ENCODE measurements around the gene CLRN2.
"Not testable (repeated sequence)": the region's sequence is repeated elsewhere in the genome, so short reads cannot be mapped to it uniquely, and the experiment has no call there.

Gene CLRN2

DNA sequence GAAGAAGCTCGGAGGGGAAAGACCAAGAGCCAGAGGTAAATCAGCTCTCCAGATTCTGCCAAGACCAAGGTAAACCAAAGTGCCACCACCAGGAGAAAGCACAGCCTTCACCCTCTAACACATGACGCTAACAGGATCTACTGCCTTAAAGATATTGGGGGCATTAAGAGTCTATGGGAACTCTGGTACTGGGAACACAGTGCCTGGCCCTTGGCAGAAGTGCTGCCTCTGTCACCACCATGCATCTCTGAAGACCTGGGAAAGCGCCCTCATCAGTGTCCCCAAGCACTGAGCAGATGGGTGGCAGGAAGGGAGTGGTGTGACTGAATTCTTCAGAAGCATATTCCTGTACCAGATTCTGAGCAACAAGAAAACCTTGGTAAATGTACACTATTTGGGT is 4.4 kb upstream of the CLRN2 start:
- DNase-seq, result no peak

- peak; percentile 37 for DNase-seq
These were observed 3.9 kb upstream of the CLRN2 start for GRCh38 chr4:17511051-17511450.

GRCh38 chr4:17511509-17511949 is 3.4 kb upstream of the CLRN2 start:
- DNase-seq, result peak; percentile 64

DNA sequence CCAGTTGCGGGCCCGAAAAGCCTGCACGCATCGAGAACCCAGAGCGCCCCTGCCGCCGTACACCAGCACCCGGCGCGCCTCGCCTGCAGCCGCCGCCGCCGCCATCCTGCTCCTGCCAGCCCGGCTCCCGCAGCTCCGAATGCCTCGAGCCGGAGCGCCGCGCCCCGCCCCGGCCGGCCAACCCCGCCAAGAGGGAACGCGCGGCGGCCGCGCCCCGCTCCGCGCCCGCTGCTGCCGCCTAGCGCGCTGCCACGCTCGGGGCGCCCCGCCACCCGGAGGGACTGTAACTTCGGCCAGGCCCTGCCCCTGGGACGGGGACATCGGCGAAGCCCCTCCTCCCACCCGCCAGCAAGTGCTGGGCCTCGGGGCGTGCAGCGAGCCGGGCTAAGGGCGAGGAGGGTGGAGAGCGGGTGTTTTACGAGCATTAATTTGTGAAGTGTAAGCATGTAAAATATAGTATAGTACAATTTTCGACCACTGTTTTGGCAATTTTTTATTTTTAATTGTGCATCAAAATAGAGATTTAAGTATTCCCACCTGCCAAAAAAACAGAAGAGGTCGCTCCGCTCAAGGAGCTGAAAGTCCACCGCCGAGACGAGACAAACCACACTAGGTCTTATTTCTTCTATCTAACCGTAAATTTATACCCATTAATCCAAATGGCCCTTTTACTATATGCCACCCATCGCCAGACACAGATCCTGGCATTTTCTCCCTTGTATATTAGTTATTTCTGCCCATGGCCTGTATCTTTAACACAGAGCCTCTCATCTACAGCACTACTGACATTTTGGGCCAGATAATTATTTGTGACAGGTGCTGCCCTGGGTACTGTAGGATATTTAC is 2.8 kb upstream of the CLRN2 start, which contains the start of gene QDPR:
Gene QDPR (minus strand): TSS at position 141 of the 846 bp plus-strand sequence. CDS start 36 bp downstream, at position 105.
- DNase-seq, result peak; percentile 85

- no peak for DNase-seq
These were observed 1.8 kb upstream of the CLRN2 start for GRCh38 chr4:17512973-17513665.

- no peak for DNase-seq
These were observed 761 bp downstream of the CLRN2 start for GRCh38 chr4:17515445-17516407.

- DNase-seq, result no peak
These were observed 2.0 kb downstream of the CLRN2 start for GRCh38 chr4:17516980-17517379.

DNA sequence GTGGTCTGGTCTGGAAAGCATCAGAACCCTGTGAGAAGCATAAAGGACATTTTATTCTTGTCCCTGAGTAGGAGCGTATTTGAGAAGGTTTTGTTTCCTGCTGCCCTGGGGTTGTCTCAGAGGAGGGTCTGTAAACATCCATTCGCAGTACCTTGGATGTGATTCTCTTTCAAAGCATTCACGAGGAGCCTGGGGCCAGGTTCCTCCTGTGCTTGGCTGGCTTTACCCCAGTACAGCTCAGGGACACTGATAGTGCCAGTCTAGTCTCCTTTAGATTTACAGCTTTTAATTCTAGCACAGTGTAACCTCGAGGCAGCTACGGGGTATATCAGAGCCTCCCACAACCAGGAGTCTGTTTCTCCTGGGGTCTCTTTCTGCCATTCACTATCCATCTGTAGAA is 2.7 kb downstream of the CLRN2 start:
- no peak for DNase-seq

DNA sequence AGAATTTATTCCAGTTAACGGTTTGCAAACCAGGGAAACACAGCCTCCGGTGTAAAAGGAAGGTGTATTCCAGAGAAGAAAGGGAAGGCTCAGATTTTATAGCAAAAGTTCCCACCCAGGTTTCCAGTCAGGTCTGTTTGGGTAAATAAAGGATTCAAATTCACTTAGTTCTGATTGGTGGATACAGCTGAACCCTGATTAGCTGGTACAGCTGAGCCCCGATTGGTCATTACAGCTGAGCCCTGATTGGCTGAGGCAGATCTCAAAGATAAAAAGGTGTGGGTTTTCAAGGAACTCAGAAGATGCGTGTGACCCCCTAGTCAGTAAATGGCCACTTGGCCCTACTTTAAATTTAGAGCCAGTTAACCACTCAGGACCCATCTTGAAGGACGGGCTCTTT is 6.6 kb downstream of the CLRN2 start:
- no peak for DNase-seq

GRCh38 chr4:17523662-17524061 is 8.7 kb downstream of the CLRN2 start:
- DNase-seq, result no peak

GRCh38 chr4:17526695-17527477 is 11.9 kb downstream of the CLRN2 start:
- no peak for DNase-seq

- DNase-seq, result no peak
These were observed 13.7 kb downstream of the CLRN2 start for GRCh38 chr4:17528551-17529165.

DNA sequence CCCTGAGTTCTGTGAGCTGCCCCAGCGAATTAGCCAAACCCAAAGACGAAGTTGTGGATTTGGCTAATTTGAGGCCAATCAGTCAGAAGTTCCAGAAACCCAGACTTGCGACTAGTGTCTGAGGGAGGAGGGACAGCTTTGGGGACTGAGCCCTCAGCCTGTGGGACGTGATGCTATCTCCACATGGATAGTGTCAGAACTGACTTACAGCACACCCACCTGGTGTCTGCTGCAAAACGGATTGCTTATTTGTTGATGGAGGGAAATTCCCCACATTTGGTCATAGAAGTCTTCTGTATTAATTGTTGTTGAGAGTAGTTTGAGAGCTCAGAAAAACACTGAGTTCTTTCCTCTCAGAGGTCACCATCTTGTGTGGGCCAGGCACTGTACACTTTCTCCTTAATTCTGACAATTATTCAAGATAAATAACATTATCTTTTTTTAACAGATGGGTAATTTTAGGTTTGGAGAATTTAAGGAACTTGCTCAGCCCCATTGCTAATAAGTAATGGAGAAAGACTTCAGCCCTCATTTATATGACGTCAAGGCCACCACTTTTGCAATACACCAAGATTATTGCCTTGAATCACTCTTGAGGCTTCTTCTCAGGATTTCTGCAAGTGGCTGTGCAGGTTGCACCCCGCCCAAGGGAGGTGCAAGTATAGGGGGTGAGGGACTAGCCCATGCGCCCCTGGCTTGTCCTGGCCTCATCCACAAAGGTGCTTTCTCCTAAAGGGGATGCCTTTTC is 16.7 kb downstream of the CLRN2 start:
- DNase-seq, result no peak

DNA sequence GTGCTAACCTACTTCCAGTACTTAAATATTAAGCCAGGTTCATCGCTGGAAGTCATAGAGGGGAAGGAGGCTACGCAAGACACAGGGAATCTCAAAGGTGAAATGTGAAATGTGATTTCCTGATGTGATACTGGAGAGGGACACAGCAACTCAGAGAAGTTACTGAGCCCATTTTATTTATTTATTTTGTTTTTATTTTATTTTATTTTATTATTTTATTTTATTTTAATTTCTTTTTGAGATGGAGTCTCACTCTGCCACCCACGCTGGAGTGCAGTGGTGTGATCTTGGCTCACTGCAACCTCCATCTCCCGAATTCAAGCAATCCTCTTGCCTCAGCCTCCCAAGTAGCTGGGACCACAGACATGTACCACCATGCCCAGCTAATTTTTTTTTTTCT is 19.7 kb downstream of the CLRN2 start:
- no peak for DNase-seq

GRCh38 chr4:17535242-17535641 is 20.3 kb downstream of the CLRN2 start:
- no peak for DNase-seq

GRCh38 chr4:17535906-17536305 is 20.9 kb downstream of the CLRN2 start:
- DNase-seq, result no peak

DNA sequence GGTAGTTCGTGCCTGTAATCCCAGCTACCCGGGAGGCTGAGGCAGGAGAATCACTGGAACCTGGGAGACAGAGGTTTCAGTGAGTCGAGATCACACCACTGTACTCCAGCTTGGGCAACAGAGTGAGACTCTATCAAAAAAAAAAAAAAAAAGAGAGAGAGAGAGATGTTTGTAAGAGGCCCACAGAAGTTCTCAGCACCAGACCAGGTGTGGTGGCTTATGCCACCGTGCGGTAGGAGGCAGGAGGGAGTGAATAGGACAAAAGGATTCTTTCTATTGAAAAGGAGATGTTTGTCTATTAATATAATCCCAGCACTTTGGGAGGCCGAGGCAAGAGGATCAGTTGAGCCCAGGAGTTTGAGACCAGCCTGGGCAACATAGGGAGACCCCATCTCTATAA is 22.1 kb downstream of the CLRN2 start:
- DNase-seq, result not testable (repeated sequence)

DNA sequence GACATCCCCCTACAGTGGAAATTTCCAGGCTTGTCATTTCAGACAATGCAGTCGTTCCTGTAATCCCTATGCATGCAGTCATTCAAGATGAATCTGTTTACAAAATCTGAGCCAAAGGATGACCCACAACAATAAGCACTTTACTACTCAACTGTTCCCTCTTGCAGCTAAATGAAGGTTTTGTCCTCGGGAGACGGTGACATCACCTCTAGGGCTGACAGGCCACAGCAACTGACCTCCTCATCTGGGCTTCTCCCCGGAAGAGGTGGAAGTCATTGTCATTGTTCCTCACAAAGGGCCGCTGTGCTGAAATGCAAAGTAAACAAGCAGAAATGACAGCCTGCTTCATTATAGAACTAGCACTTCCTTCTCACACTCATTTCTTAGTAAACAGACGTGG is 29.2 kb downstream of the CLRN2 start:
- DNase-seq, result no peak

- DNase-seq, result no peak
These were observed 29.9 kb downstream of the CLRN2 start for GRCh38 chr4:17544831-17545234.

GRCh38 chr4:17545374-17546140 is 30.6 kb downstream of the CLRN2 start:
- no peak for DNase-seq

All from femur (tissue), 1 donor.